SHP77 treated with DMSO at 0.1 percent for 48 hours (cell line): ENCODE results near the gene C1QTNF7.
A peak's percentile ranks its signal among the peaks of the same experiment; 100 is the strongest.

Experiments
- DNase-seq: peaks from one replicate; lab custom pipeline; 2025; lab: John Stamatoyannopoulos, UW

Gene C1QTNF7

DNA sequence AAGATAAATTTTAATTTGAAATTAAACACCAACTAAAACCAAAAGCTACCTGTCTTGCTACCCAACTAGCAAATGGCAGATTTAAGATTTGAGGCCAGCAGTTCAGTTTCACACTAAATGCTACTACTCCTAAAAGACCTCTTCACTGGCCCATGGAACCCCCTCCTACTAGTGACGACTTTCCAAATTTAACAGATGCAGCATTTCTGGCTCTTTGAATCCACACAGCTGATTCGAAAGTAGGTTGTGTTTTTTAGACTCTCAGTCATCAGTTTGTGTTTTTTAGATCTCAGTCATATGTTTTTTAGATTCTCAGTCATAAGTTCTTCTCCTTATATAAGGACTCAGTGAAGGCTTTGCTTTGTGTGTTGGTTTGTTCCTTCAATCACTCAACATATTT, 30.8 kb downstream of the C1QTNF7 start:
- DNase-seq = no peak

- no peak for DNase-seq
Measured at GRCh38 chr4:15459706-15460105, 31.9 kb downstream of the C1QTNF7 start.

- DNase-seq = no peak
Measured at GRCh38 chr4:15466596-15466995, 38.8 kb downstream of the C1QTNF7 start.

DNA sequence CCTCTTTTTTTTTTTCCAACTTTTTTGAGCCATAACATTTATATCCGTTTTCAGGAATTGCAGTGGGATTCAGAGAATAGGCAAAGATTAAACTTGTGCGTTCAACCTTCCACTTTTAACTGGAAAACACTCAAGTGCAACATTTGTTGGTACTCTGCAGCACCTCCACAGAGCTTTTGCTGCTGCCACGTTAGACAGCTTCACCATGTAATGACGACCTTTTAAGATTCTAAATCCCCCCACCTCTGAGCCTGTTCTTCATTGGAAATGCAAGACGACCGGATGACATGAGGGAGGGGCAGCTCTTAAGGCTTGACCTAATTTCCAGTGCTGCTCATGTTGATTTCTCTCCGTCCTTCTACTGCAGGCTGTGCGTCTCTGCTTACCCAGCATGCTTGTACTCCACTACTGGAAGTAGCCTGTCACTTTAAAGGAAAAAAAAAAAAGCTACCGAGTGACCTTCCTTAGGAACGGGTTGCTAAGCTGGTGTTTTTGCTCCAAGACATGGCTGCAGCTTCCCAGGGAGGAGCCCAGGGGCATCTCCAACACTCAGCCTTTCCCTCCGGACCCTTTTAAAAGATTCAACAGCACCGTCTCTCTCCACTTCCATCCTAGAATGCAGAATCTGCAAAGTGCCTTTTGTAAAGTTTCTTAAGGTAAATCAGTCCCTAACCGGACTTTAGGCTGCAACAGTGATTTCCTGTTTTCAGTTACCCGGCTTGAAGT, 41.7 kb downstream of the C1QTNF7 start, which contains the start of gene CC2D2A:
TSS of gene CC2D2A (plus strand) at position 481 of the 726 bp plus-strand sequence. CDS start 6,051 bp downstream, outside the sequence.
- DNase-seq = no peak

GRCh38 chr4:15470128-15470475, 42.3 kb downstream of the C1QTNF7 start:
- no peak for DNase-seq

GRCh38 chr4:15476396-15476795, 48.6 kb downstream of the C1QTNF7 start:
- no peak for DNase-seq

DNA sequence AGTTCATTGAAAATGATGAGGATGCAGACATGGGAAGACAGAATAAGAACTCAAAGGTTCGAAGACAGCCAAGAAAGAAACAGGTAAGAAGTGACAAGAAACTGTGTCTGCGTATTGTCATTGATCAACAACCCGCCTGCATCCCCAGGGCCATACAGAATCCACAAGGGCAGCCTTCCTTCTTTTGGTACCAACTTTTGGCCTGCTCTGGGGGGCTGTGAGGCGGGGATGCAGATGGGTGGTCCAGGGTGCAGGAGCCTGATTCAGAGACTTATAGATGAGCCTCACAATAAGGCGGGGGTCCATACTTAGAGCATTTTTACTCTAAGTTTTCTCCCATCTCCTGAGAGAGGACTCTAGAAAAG, 50.9 kb downstream of the C1QTNF7 start:
- DNase-seq = no peak

- peak; percentile 13 for DNase-seq
Measured at GRCh38 chr4:15479089-15479912, 51.5 kb downstream of the C1QTNF7 start.

GRCh38 chr4:15479913-15480185, 52.0 kb downstream of the C1QTNF7 start:
- DNase-seq = no peak

DNA sequence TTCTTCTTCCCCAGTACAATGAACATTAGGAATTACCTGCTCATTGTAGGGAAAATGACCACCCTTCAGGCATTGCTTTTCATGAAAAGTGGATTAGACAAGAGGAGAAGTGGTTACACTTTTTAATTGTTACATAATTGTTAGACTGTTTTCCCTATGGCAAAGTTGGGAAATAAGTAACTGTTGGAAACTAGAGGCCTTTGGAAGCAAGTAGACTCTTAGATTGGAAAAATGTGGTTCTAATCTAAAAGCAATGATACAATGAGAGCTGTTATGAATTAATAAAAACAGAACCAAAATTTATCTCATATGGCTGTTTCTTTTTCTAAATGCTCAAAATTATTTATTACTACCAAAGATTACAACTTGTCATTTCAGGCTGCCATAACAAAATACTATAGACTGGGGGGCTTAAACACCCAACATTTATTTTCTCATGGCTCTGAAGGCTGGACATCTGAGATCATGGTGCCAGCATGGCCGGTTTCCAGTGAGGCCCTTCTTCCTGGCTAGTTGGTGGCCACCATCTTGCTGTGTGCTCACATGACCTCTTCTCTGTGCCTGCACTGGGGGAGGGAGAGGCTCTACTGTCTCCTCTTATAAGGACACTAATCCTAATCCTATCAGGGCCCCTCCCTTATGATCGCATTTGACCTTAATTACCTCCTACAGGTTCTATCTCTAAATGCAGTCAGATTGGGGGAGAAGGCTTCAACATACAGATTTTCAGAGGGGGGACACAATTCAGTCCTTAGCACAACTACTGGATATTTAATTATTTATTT, 54.3 kb downstream of the C1QTNF7 start:
- DNase-seq = no peak

DNA sequence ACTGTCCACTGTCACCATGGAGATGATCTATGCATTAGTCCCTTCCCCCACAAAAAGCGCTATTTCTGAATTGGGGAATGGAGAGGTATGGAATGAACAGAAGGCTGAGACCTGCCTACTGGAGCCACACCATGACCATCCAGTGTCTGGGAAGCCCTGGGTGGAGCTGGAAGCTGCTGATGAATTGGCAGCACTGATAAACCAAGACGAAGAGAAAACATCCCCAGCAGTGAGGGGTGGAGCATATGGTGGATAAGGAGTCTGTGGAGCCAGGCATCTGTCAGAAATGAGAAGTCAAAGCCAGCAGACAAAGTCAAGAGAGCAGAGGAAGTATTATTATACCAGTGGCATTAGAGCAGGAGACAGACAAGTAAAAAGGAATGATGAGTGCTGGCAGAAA, 55.0 kb downstream of the C1QTNF7 start:
- DNase-seq = no peak

GRCh38 chr4:15488136-15488535, 60.3 kb downstream of the C1QTNF7 start:
- DNase-seq = no peak

DNA sequence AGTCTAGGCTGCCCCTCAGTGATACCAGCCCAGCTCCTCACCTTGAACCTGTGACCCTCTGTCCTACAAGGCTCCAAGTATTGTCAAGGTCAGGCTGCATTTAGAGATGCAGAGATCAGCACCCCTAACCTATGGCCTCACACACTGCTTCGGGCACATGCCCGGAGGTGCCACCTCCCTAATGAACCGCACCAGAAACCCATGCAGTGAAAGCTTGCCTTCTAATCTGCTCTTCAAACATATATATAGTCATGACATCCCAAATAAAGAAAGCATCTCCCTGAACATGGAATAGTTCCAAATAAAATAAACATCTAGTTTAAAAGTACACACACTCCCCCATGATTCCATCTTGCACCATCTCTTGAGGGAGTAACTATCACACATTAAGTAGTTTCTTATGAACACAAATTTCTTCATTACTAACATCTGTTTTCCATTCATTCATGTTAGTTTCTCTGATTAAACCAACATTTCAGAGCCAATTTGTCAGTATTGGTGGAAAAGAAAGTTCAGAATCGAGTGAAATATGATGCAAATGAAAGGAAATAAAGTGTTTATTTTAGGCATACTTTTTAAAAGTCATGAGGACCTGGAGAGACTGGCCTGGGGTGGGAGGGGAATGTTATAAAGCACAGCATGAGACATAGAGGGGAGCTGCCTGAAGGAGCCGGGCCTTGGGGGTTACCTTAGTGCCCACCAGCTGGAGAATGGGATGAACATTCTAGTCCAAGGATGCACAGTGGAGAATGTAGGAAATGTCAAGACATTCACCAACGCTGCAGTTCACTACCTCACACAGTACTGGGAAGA, 61.0 kb downstream of the C1QTNF7 start:
- DNase-seq = no peak

DNA sequence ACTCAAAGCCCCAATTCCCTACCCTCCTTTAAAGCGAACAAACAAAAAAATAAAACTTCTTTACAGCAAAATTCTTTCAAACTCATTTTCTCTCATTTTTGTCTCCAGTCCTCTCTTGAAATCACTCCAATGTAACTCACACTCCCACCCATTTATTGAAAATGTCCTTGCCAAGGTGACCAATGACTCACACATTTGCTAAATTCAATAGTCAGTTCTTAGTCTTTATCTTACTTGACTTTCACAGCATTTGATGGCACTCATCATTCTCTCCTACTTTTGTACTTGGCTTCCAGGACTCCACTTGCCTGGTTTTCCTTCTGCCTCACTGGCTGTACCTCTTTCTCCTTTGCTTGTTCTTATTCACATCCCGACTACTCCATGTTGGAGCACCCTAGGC, 61.7 kb downstream of the C1QTNF7 start:
- no peak for DNase-seq

GRCh38 chr4:15493411-15493810, 65.6 kb downstream of the C1QTNF7 start:
- no peak for DNase-seq

- no peak for DNase-seq
Measured at GRCh38 chr4:15495621-15496020, 67.8 kb downstream of the C1QTNF7 start.
